Activated CD4-positive, alpha-beta T cell treated with anti-CD3 and anti-CD28 coated beads, Interleukin-2, Interleukin-6, amounts not matched to agents 100 ng/mL and 50 ng/mL, durations not matched to agents 16 hours and 8 hours (primary cell): Measurements from ENCODE around the gene PRKCG.
A peak's percentile ranks its signal among the peaks of the same experiment; 100 is the strongest.
"Not testable (repeated sequence)": the region's sequence is repeated elsewhere in the genome, so short reads cannot be mapped to it uniquely, and the experiment has no call there.

ENCODE experiments used
- DNase-seq: peaks from one replicate; pipeline ENCODE4 v3.0.0-alpha.2; 2020

Gene PRKCG

DNA sequence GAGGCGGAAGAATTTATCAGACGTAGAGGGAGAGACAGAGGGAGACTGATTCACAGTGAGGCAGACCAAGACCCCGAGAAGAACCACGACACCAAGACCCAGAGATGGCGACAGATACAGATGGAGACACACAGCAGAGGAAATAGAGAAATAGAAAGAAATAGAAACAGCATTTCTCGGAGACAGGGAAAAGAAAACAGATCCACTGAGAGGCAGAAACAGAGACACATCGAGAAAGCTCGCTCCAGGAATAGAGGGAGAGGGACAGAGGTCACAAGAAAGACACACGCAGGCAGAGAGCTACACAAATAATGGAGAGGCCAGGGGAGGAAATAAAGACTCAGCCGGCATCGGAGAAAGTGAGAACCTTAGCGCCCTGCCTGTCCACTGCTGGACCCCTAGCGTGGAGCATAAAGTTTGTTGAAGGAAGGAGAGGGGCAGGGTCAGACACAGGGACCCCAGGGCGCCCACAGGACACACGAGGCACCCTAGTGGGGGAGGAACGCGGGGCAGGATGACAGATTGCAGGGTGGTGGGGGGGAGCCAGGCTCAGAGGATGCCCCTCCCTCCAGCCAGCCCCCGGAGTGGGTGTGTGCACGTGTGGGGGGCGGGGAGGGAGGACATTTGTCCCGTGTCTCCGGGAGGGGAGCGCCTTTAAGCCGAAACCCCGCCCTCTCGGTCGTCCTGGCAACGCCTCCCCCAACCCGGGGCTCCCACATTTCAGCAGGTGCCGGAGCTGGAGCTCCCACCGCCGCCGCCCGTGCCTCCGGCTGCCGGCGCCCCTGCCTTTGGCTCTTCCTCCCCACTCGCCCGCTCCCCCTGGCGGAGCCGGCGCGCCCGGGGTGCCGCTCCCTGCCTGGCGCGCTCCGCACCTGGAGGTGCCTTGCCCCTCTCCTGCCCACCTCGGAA lies at the start of gene PRKCG:
TSS of gene PRKCG (plus strand) at position 716 of the 909 bp plus-strand sequence. CDS start 298 bp downstream, outside the sequence.
- DNase-seq: peak; percentile 39

DNA sequence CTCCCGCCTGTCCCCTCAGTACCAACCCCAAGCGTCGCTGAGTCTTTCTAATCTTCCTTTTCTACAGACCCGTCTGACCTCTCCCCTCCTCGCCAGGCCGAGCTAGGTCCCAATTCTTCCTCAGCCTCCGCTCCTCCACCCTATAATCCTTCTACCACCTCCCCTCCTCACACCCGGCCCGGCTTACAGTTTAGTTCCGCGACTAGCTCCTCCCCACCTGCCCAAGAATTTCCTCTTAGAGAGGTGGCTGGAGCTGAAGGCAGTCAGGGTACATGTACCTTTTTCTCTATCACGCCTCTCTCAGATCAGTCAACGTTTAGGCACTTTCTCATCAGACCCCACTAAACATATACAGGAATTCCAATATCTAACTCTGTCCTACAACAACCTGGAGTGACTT lies 49.1 kb upstream of the PRKCG start:
- not testable (repeated sequence) for DNase-seq

DNA sequence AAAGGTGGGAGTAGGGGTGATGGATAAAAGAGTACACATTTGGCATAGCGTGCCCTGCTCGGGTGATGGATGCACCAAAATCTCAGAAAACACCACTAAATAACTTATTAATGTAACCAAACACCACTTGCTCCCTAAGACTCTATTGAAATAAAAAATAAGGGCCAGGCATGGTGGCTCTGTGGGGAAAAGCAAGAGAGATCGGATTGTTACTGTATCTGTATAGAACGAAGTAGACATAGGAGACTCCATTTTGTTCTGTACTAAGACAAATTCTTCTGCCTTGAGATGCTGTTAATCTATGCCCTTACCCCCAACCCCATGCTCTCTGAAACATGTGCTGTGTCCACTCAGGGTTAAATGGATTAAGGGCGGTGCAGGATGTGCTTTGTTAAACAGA lies 43.6 kb upstream of the PRKCG start:
- DNase-seq: not testable (repeated sequence)

DNA sequence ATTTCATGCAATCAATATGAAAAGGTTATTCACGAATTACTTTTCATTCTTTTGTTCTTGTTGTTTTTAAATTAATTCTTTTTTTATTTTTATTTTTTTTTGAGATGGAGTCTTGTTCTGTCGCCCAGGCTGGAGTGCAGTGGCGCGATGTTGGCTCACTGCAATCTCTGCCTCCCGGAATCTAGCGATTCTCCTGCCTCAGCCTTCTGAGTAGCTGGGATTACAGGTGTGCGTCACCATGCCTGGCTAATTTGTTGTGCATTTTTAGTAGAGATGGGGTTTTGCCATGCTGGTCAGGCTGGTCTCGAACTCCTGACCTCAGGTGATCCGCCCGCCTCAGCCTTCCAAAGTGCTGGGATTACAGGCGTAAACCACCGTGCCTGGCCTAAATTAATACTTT lies 41.8 kb upstream of the PRKCG start:
- DNase-seq: not testable (repeated sequence)

DNA sequence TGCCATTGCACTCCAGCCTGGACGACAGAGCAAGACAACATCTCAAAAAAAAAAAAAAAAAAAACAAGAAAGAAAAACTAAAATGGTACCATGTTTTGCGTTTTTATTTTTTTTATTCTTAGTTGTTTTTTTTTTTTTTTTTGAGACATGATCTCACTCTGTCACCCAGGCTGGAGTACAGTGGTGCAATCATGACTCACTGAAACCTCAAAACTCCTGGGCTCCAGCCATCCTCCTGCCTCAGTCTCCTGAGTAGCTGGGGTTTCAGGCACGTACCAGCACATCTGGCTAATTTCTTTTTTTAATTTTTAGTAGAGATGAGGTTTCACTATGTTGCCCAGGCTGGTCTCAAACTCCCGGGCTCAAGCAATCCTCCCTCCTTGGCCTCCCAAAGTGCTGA lies 41.1 kb upstream of the PRKCG start:
- DNase-seq: not testable (repeated sequence)

DNA sequence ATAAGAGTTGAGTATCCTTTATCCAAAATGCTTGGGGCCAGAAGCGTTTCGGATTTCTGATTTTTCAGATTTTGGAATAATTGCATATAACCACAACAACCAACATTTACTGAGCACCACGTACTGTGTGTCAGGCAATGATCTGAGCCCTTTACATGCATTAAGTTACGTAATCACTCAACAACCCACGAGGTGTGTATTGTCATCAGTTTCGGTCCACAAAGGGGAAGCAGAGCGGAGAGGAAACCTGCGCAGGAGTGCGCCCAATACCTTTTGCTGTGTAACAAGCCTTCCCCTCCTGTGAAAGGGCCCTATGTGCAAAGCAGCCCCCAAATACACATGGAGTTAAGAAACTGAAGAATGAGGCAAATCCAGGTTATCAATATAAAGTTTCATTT lies 37.1 kb upstream of the PRKCG start:
- DNase-seq: no peak

DNA sequence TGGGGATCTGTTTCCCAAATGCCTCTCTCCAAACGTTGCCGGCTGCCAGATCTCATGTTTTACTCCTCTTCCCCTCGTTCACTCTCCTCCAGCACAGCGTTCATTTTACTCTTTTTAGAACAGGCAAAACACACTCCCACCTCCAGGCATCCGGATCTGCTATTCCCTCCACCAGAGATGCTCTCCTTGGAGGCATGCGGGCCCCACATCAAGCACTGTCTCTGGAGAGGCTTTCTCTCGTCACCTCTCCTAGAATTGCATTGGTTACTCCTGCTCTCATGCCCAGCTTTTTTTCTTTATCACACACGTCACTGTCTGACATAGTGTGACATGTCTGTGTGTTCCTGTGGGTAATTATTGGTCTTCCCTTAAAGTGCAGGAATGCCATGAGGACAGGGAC lies 34.4 kb upstream of the PRKCG start:
- DNase-seq: no peak

DNA sequence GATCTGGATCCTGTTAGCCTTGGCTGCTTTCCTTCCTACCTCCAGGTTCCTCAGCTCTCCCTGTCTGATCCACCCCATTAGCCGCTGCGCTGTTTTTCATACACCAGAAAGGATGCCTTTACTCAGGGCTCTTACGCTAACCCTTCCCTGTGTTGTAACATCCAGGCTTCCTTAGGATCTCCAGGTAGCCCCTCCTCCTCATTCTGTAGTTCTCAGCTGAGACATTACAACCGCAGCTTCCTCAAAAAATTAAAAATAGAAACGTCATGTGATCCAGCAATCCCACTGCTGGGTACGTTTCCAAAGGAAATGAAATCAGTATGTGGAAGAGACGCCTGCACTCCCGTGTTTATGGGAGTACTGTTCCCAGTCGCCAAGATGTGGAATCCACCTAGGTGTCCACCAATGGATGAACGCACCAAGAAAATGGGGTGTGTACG lies 32.7 kb upstream of the PRKCG start:
- no peak for DNase-seq

DNA sequence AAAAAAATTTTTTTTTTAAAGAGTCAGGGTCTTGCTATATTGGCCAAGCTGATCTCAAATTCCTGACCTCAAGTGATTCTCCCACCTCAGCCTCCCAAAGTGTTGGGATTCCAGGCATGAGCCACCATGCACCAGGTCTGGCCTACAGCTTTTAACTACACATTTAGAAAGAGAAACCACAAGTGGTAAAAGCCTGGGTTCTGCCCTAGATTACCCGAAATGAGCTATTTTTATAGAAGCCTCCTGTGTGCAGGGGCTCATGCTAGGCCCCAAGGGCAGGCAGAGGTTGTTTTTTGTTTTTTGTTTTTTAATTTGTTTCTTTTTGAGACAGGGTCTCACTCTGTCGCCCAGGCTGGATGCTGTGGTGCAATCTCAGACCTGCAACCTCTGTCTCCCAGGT lies 28.3 kb upstream of the PRKCG start:
- no peak for DNase-seq

DNA sequence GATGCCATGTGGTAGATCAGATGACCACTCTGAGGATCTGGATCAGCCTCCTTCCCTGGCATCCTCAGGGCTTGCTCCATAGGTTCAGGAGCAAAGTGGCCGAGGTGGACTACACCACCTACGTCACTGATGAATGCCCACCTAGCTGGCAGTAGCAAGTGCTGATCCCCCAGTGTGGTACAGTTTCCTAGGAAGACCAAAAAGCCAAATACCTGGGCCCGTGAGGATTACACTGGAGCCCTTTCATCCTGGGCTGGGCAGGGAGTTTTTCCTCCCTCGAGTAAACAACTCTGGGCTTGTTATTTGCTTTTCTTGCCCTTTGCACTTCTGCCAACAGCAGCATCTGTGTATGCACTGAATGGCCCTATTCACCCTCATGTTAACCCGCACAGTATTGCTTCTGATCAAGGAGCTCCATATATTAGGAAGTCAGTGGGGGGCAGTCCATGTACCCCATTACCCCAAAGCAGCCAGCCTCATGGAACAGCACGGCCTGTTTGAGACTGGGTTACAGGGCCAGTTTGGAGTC lies 17.6 kb upstream of the PRKCG start:
- DNase-seq: no peak

DNA sequence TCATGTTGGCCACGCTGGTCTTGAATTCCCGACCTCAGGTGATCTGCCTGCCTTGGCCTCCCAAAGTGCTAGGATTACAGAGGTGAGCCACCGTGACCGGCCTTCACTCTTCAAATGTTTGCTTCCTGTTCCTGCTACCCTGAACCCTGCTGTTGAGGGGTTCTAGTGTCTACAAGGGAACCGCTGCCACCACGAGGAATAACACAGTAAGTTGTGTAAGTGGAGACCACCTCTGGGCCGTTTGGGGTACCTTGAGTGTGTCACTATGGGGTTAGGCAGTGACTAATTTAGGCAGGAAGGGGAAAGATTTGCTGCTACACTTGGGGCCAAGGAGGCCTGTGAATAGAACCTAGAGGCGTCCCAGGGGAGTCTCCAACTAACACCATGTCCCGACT lies 16.5 kb upstream of the PRKCG start:
- DNase-seq: no peak

DNA sequence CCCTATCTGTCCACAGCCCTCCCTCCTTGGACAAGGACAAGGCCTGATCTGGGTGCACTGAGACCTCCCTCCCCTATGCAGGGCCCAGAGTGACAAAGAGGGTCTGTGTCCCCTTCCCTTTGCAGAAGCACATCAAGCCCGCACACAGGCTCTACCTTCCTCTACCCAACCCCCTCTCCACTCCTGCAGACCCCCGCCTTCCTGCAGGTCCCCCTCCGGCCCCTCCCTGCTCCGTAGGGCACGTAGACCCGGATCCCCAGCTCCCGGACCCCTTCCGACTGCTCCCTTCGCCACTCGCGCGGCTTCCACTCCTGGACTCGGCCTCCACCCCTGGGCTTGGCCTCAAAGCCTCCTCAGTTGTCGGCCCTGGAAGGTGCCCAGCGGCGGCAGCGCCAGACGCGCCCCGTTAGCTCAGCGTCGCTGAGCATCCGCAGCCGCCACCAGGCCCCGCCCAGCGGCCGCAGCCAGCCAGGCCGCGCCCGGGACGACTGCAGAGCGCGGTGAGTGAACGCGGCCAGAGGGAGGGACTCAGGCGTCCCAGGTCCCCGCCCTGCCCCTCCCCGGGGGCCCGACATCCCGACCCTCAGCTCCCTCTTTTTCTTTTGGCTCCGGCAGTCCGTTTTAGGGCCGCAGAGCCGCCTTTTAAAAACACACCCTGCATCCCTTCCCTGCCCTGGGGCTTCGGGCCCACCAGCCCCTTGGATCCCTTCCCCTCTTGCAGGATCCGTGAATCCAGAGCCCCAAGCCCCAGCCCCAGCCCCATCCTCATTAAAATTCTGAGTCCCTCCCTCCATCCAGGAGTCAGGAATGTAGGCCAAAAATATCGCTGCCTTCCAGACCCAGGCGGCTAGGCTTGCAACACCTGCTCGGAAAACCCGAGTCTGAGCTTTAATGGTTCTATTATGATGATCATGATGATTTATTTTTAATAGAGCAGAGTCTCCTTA lies 15.8 kb upstream of the PRKCG start:
- peak; percentile 78 for DNase-seq

DNA sequence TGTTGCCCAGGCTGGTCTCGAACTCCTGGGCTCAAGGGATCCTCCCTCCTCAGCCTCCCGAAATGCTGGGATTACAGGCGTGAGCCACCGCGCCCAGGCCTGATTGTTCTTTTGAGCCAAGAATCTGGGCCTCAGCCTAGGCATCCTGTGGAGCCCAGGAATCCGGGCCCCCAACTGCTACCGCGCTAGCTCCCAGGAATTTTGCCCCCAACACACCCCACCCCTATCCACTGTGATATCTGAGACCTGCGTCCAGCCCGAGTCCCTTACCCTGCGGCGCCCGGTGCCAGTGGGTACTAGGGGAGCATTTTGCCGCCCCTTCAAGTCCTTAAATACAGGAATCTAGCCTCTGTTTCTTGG lies 15.2 kb upstream of the PRKCG start:
- DNase-seq: no peak

DNA sequence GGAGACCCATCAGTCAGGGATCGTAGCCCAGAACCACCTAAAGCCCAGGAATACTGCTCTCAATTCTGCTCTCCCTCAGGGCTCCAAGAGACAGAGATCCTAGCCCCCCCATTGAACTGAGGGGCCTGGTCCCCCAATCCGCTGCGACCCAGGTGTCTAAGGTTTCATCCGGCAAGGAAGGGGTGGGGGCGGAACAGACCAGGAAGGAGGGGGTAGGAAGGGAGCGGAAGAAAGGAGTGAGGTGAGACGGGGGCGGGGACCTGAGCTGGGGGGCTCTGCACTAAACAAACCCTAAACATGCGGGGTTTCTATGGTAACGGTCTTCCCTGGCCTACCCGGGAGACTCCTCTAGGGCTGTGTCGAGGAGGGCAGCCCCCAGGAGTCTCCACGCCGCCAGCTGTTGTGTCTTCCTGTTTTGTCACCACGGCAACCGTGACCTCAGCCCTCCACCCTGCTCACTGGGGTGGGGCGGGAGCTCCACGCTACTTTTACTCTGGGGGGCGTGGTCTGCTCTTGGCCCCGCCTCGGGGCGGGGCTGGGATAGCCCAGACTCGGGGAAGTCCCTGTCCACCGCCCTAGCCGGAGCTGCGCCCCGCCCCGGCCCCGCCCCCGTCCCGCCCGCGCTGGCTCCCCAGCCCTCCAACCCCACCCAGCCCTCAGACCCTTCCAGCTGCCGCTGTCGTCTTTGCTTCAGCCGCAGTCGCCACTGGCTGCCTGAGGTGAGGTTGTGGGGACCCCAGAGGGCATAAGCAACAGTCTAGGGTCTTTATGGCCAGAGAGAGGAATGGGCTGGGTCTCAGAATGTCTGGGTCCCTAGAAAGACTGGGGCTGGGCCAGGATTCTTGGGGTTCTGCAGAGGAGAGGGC lies 14.5 kb upstream of the PRKCG start, which contains the start of gene MYADM:
TSS of gene MYADM (plus strand) at position 659 of the 866 bp plus-strand sequence. CDS start 5,647 bp downstream, outside the sequence.
- peak; percentile 99 for DNase-seq

DNA sequence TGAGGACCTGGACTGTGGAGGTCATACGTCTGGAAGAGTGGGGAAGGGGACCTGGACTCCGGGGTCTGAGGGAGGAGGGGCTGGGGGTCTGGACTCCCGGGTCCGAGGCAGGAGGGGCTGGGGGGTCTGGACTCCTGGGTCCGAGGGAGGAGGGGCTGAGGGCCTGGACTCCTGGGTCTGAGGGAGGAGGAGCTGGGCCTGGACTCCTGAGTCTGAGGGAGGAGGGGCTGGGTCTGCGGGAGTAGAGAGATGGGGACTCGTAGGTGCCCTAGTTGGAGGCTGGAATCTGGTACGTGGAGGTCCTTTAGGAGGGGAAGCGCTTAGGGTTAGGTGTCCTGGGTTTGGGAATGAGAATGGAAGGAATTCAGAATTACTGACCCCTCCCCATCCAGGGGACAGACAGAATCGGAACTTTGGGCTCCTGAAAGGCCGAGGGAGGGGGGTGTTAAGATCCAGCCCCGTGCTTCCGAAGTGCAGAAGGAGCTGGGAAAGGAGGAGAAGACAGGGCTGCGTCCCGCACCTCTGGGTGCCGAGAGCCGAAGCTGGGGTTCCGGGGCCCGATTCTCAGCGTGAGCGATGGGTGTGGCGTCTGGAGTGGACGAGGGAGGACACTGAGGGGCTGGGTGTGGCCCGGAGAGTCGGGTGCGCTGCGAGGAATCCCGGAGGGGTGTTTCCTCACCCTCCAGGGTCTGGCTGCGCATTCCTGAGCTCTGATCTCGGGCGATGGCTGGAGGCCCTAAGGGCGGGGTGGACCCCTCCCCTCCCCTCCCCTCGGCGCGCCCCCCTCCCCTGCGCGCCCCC lies 13.7 kb upstream of the PRKCG start:
- DNase-seq: no peak

DNA sequence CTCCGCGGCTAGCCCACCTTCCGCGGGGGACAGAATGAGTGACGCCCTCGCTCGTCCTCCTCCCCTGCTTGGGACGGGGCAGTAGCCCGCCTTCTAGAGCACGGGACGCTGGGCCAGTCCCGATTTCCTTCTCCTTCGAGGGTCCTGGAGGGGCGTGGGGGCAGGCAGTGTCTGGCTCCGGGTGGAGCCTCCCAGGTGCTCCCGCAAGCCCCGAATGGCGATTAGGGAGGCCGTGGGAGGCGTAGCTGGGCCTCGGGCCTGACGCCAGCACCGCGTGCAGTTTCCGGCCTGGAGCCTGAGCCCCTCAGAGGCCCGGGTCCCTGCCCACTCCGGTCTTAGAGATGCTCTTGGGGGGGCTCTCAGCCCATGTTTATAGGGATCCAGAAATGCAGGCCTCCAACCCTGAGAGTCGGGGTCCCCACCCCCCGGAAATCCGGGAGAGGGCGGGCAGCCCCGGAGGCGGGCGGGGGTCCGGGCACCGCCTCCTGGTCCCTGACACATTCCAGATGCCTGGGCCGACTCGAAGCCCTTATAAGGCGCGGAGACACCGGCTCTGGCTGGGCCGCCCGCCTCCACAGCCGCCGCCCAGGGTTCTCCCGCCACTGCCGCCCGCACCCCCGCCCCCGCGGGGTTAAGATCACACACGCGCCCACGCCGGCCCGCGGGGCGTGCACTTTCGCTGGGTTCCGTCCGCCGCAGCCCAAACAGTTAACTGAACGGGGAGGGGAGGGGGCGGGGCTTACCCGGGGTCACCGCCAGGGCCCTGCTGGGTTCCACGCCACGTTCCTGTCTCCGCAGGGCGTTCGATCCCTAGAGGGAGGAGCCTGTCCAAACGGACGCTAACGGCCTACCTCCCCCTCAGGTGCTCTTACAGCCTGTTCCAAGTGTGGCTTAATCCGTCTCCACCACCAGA lies 12.8 kb upstream of the PRKCG start:
- peak; percentile 88 for DNase-seq

DNA sequence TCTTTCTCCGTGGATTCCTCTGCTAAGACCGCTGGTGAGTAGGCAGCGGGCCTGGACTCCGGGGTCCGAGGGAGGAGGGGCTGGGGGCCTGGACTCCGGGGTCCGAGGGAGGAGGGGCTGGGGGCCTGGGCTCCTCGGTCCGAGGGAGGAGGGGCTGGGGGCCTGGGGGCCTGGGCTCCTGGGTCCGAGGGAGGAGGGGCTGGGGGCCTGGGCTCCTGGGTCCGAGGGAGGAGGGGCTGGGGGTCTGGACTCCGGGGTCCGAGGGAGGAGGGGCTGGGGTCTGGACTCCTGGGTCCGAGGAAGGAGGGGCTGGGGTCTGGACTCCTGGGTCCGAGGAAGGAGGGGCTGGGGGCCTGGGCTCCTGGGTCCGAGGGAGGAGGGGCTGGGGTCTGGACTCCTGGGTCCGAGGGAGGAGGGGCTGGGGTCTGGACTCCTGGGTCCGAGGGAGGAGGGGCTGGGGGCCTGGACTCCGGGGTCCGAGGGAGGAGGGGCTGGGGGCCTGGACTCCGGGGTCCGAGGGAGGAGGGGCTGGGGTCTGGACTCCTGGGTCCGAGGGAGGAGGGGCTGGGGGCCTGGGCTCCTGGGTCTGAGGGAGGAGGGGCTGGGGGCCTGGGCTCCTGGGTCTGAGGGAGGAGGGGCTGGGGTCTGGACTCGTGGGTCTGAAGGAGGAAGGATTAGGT lies 12.1 kb upstream of the PRKCG start:
- DNase-seq: not testable (repeated sequence)

DNA sequence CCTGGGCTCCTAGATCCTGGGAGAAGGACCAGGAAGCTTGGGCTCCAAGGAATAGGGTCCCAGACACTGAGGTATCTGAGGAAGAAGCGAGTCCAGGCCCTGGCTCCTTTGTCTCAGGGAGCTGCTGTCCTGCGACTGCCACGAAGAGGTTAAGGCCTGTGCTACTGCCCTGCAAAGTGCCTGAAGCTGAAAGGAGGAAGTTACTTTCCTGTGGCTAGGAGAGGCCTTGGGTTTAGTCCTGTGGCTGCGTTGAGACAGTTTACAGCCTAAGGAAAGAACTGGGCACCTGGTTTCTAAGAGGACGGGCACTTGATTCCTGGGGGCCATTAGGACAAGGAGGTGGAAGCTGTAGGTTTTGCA lies 11.5 kb upstream of the PRKCG start:
- DNase-seq: no peak

DNA sequence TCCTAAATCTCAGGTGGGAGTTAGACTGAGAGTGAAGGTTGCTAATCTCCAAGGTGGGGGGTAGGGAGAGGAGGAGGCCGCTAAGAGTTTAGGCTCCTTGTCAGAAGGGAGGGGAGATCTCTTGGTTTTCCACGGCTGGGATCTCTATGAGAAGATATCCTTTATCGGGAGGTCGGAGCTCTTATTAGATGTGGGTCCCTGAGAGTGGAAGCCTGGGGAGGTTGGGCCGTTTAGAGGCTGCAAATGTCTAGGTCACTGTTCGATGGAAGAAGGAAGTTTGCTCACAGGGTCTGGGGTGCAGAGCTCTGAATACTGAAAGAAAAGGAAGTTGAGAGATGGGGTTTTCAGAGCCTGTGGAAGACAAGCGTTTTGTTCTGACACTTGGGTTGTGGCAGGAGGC lies 10.5 kb upstream of the PRKCG start:
- DNase-seq: no peak

DNA sequence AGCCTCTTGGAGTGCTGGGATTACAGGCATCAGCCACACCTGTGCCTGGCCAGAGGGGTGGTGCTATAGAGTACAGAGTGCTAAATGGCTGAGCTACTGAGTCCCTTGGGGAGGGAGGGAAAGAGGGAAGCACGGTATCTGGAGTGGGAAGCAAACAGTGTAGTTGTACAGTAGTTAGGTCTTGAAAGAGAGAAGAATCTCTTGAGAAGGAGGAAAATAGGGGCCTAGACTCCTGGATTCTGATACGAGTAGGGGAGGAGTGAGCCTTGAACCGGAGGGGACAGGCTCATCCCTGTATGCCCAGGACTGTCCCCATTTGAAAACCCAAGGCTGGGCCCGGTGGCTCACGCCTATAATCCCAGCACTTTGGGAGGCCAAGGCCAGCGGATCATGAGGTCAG lies 9.2 kb upstream of the PRKCG start:
- no peak for DNase-seq
